HG02852 (cell line): ENCODE data around the gene CD58.
A peak's percentile ranks its signal among the peaks of the same experiment; 100 is the strongest.
"Not testable (repeated sequence)": the region's sequence is repeated elsewhere in the genome, so short reads cannot be mapped to it uniquely, and the experiment has no call there.

ENCODE experiments used
- ATAC-seq: cut with Tn5 transposase; IDR thresholded peaks from one replicate; pipeline ENCODE4 v1.9.1; 2021; ENCODE audit warnings: mild to moderate bottlenecking, moderate library complexity; ENCODE audit not compliant: unreplicated experiment

CD58 gene

DNA sequence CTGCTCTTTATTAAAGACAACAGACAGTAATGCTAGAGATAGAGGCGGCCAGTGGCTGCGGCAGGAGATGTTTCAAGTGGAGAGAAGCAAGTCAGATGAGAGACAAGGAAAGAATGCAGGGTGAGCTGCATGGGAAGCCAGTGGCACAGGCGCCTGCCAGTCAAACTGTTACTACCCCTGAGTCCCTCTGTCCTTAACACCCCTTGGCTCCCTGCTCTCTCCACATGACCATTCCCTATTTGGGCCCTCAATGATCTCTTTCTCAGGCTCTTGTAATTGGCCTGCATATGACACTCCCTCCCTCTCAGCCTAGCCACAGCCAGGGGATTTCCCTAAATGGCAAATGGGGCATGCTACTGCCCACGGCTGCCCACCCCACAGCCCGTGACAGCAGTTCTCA, 22.6 kb upstream of the CD58 start:
- not testable (repeated sequence) for ATAC-seq

DNA sequence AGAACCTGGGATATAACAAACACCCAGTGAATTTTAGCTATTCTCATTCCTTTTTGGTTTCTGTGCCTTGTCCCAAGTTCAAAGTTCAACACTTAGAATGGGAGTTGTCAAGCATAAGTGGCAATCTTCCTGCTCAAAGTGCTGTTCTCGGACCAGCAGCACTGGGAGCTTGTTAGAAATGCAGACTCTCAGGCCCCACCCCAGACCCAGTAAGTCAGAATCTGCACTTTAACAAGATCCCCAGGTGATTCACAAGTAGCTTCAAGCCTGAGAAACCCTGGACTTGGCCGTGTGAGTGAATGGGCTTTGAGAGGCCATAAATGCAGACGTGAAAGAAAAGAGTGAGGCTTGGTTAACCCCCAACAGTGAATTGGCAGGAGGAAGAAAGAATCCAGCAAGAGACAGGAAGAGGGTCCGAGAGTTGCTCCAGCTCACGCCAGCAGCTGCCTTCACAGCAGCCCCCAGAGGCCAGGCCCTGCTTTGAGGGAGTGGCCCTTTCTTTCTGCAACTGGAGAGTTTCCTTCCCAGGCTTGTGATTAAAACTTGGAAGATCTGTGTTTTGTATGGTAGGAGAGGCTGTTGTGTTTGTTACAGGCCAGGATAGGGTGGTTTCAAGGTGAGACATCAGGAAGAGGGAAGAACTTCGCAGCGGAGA, 21.3 kb upstream of the CD58 start:
- ATAC-seq: not testable (repeated sequence)

GRCh38 chr1:116591006-116591950, 20.5 kb upstream of the CD58 start:
- not testable (repeated sequence) for ATAC-seq

DNA sequence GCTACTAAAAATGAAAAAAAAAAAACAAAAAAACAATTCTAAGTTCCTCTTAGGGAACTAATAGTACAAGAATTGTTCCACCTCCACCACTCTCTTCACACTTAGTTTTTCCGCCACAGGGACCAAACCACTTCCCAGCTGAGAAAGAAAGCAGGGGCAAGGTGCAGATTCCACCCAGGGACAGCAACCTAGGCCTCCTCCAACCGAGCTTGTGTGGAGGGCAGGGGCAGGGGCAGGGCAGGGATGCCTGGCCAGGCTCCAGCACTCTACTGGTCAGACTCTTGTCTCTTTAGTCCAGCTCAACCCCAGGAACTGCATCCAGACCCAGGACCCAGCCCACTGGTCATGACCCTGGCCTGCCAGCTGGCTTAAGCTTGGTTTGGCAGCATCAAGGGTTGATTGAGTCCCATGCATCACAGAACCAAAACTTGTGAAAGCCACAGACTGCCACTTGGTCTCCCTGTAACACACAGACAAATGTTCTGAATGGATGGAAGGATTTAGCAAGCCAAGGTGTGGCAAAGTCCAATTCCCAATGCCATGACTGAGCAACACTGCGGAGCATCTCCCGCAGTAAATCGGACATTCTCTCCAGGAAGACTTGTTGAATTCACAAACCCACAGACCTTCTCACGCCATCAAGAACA, 19.7 kb upstream of the CD58 start:
- not testable (repeated sequence) for ATAC-seq

DNA sequence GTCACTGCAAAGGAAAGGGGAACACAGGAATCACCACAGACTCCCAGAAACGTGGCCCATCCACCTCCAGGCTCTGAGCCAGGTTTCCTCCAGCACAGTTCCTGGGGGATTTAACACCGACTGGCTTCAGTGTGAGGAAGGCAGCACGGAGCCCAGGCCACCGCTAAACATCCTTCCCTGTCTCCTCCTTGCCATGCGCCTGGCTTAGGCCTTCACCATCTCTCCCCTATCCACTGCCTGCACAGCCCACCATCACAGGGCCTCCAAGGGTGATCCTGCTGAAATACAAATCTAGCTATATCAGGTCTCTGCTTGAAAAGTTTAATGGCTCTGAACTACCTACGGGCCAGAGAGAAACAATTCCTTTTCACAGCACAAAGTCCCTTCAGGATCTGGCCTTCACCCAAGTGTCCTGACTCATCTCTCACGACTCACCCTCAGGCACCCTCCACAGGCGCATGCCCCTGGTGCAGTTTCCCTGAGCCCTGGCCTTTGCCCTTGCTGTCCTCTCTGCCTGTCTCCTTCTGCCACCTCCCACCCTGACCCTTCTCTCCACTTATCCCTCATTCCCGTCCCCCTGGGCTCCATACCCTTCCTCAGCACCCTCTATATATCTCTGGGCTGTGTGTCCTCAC, 18.4 kb upstream of the CD58 start:
- ATAC-seq: not testable (repeated sequence)

DNA sequence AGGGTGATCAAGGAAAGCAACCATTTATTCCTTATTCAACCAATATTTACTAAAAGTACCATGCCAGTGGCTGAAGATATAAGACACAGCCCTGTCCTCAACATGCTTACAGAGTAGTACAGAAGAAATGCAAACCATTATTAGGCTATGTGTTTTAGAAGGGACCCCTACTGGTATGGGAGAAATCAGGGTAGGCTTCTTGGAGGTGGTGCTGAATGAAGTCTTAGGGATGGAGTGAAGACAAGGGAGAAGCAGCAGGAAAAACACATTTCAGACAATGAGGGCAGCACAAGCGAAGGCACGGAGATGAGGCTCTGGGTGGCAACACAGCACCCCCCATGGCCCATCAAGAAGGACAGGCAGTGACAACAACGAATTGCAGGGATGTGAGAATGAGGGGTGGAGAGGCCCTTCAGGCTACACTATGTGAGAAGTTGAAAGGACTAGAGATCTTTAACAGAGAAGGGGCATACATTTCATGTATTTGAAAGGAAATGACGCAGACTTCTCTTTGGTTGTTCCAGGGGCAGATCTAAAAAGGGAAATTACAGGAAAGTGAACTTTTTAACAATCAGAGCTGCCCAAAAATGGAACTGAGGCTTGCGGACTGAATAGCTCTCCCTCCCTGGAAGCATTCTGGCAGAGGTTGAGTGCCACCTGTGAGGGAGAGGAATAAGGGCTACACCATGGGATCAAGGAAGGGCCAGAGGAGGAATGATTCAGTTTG, 16.8 kb upstream of the CD58 start:
- no peak for ATAC-seq

DNA sequence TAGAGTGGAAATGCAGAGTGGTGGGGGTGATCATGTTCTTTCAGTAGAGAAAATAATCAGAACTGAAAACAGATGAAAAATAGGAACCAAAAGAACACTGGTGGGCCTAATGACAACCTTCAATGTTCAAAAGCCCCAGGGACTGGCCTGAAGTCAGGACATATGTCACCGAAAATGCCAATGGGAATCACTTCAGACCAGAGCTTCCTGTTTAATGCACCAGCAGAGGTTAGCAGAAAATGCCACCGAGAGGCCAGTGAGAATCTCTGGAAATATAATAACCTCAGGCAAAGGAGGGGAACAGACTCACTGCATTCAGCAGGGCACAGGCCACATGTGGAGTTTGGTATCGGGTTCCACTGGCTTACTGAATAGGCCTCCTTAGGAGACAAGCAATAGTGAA, 15.9 kb upstream of the CD58 start:
- ATAC-seq: peak; percentile 58

DNA sequence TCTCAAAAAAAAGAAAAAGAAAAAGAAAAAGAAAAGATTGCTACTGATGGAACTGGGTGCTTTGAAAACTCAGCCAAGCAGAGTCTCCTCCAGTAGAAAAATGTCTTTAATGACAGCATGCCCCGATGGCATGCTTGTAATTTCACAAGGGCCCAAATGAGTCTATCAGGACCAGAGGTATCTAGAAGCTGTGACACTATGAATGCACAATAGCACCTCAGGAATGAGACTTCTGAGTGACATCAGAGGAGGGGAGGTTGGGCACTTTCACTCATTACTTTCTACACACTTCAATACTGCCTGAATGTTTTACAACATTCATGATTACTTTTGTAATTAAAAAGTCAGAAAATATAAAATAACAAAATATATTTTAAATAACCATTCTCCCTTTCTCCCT, 15.1 kb upstream of the CD58 start:
- ATAC-seq: no peak

- no peak for ATAC-seq
These were observed 10.6 kb upstream of the CD58 start for GRCh38 chr1:116581323-116581885.

DNA sequence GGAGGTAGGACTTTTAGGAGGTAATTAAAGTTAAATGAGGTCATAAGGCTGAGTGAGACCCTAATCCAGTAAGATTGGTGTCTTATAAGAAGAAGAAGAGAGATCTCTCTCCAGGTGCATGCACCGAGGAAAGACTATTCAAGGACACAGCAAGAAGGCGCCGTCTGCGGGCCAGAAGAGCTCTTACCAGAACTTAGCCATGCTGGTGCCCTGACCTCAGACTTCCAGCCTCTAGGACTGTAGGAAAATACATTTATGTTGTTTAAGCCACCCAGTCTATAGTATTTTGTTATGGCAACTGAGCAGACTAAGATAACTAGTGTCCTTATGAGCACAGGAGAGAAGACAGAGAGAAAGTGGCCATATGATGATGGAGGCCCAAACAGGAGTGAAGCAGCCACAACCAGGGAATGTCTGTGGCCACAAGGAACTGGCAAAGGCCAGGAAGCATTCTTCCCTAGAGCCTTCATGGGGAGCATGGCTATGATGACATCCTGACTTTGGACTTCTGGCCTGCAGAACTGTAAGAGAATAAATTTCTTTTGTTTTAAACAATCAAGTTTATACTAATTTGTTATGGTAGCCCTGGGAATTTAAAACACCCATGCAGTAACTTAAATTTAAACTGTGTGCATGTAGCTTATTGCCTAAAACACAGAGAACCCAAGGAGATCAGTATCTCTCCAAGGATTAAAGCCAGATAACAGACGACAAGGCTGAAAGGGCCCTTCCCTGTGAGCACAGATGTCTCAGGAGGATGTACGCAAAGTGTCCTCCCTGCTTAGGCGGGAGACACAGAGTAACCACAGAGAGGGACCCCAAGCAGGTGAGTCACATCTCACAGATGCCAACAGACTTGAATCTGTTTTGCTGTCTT, 9.9 kb upstream of the CD58 start:
- ATAC-seq: no peak

GRCh38 chr1:116579259-116579875, 8.5 kb upstream of the CD58 start:
- ATAC-seq: no peak

- no peak for ATAC-seq
These were observed 7.8 kb upstream of the CD58 start for GRCh38 chr1:116578581-116578980.

DNA sequence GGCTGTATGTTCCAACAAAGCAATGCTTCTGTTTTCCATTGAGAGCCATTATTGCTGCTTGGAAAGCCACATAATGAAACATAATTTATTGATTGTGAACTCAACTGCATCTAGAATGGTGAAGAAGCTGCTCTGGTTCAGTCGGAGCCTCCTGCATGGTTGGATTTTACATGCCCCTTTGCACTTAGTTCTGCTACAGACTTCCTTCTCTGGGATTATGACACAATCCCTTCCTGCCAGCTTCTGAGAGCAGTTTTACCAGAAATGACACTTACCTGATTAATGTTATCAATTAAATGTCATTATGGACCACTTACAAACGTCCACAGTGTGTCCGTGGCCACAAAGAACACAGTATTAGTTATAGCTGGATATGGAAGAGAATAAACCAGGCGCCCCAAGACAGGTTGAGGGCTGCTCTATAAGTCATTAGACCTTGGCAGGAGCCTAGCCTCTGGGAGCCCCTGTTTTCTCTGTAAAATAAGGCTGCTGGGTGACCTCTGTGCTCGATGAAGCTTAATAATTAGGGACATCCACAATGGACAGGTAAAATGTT, 7.0 kb upstream of the CD58 start:
- ATAC-seq: no peak

GRCh38 chr1:116574581-116575291, 3.9 kb upstream of the CD58 start:
- no peak for ATAC-seq

GRCh38 chr1:116573431-116574095, 2.7 kb upstream of the CD58 start:
- no peak for ATAC-seq

- no peak for ATAC-seq
These were observed 2.1 kb upstream of the CD58 start for GRCh38 chr1:116572771-116573430.

DNA sequence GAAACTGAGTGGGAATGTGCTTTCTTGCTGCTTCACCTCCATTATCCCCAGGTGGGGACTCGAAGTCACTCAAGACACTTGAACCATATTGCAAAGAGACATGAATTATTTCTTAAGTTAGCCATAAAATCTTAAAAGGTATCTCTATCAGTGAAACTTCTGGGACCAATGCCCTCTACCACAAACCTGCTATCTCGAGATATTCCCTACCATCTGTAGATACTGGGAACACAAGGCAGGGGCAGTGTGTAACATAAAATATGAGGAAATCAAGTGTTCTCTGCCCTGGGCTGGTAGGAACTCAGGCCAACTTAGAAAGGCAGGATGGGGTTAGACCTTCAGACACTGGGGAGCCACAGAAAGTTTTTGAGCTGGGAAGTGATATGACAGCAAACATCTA, 1.3 kb upstream of the CD58 start:
- no peak for ATAC-seq
